WTC11 (cell line): ENCODE data around the gene ZNF710. TPM values are rescaled to one million over a fixed set of nuclear protein-coding genes. Genes with fewer than 3 reads are reported as not detected.

Experiments used
- ATAC-seq: fragments of 200-7000 bp; cut with Tn5 transposase; 2 replicates; pipeline ENCODE4 v1.10.0; 2021; ENCODE audit warnings: mild to moderate bottlenecking, moderate library complexity
- CTCF ChIA-PET: fragments of 300-600 bp; sonication (Branson Sonifier 250); formaldehyde crosslinking; loops from one replicate; lab custom pipeline; 2021; ENCODE audit warnings: antibody characterized with exemption; lab: Charles Lee
- POLR2A ChIA-PET: fragments of 350-600 bp; sonication (Branson Sonifier 250); formaldehyde crosslinking; loops from one replicate; lab custom pipeline; 2021; ENCODE audit warnings: antibody characterized with exemption; lab: Charles Lee
- DNase-seq: peaks from one replicate; pipeline ENCODE4 v3.0.0; 2021; ENCODE audit warnings: low spot score
- H3K27ac Mint-ChIP-seq: 2 replicates; pipeline ENCODE4 v1.8.0; 2021; ENCODE audit warnings: mixed read lengths
- H3K27me3 Mint-ChIP-seq: 2 replicates; pipeline ENCODE4 v1.8.0; 2021; ENCODE audit warnings: low read depth, mild to moderate bottlenecking, moderate library complexity, mixed read lengths
- H3K36me3 Mint-ChIP-seq: 2 replicates; pipeline ENCODE4 v1.8.0; 2021; ENCODE audit warnings: mixed read lengths
- H3K4me1 Mint-ChIP-seq: 2 replicates; pipeline ENCODE4 v1.8.0; 2022; ENCODE audit warnings: mixed read lengths
- H3K4me3 Mint-ChIP-seq: 2 replicates; pipeline ENCODE4 v1.8.0; 2021; ENCODE audit warnings: mild to moderate bottlenecking, moderate library complexity, mixed read lengths
- H3K9me3 Mint-ChIP-seq: 2 replicates; pipeline ENCODE4 v1.8.0; 2021; ENCODE audit warnings: mixed read lengths
- ATF1 ChIP-seq: sonication (generic); formaldehyde crosslinking; IDR thresholded peaks from 2 replicates; pipeline ENCODE4 v1.8.1; 2023; ENCODE audit warnings: mild to moderate bottlenecking, moderate library complexity, missing genetic modification reagents
- ATF2 ChIP-seq: sonication (generic); formaldehyde crosslinking; IDR thresholded peaks from 2 replicates; pipeline ENCODE4 v1.8.1; 2022; ENCODE audit warnings: low read depth, missing genetic modification reagents, borderline replicate concordance
- CREM ChIP-seq: sonication (generic); formaldehyde crosslinking; IDR thresholded peaks from 2 replicates; pipeline ENCODE4 v1.8.1; 2022; ENCODE audit warnings: mild to moderate bottlenecking, missing genetic modification reagents, moderate library complexity
- ERG ChIP-seq: fragments of 250-450 bp; sonication (Bioruptor Pico); IDR thresholded peaks from 2 replicates; pipeline ENCODE4 v1.8.0; 2021; ENCODE audit warnings: mild to moderate bottlenecking
- HMGXB4 ChIP-seq: sonication (generic); formaldehyde crosslinking; IDR thresholded peaks from 2 replicates; pipeline ENCODE4 v1.8.1; 2023; ENCODE audit warnings: mild to moderate bottlenecking, moderate library complexity, missing genetic modification reagents
- IRF1 ChIP-seq: sonication (generic); formaldehyde crosslinking; IDR thresholded peaks from 2 replicates; pipeline ENCODE4 v1.8.0; 2023; ENCODE audit warnings: missing genetic modification reagents
- KAT7 ChIP-seq: sonication (generic); formaldehyde crosslinking; IDR thresholded peaks from 2 replicates; pipeline ENCODE4 v1.8.1; 2023; ENCODE audit warnings: missing genetic modification reagents, mild to moderate bottlenecking, borderline replicate concordance
- MLX ChIP-seq: sonication (generic); formaldehyde crosslinking; IDR thresholded peaks from 2 replicates; pipeline ENCODE4 v1.8.1; 2023; ENCODE audit warnings: mild to moderate bottlenecking, missing genetic modification reagents, moderate library complexity
- NFE2L1 ChIP-seq: sonication (generic); formaldehyde crosslinking; IDR thresholded peaks from 2 replicates; pipeline ENCODE4 v1.8.1; 2023; ENCODE audit warnings: missing genetic modification reagents
- NR1H2 ChIP-seq: sonication (generic); formaldehyde crosslinking; IDR thresholded peaks from 2 replicates; pipeline ENCODE4 v1.9.0; 2021; ENCODE audit warnings: mild to moderate bottlenecking, moderate library complexity, missing genetic modification reagents
- PREB ChIP-seq: sonication (generic); formaldehyde crosslinking; IDR thresholded peaks from 2 replicates; pipeline ENCODE4 v1.8.1; 2022; ENCODE audit warnings: mild to moderate bottlenecking, missing genetic modification reagents, moderate library complexity, borderline replicate concordance
- RELA ChIP-seq: sonication (generic); formaldehyde crosslinking; IDR thresholded peaks from 2 replicates; pipeline ENCODE4 v1.8.1; 2022; ENCODE audit warnings: missing genetic modification reagents, mild to moderate bottlenecking, borderline replicate concordance
- SMAD4 ChIP-seq: sonication (generic); formaldehyde crosslinking; IDR thresholded peaks from 2 replicates; pipeline ENCODE4 v1.8.0; 2022; ENCODE audit warnings: mild to moderate bottlenecking, missing genetic modification reagents
- SOX15 ChIP-seq: fragments of 250-450 bp; sonication (Bioruptor Pico); IDR thresholded peaks from 2 replicates; pipeline ENCODE4 v1.9.0; 2021; ENCODE audit warnings: mild to moderate bottlenecking
- STAT6 ChIP-seq: sonication (generic); formaldehyde crosslinking; conservative IDR thresholded peaks from 2 replicates; pipeline ENCODE4 v1.8.1; 2023; ENCODE audit warnings: mild to moderate bottlenecking, low read depth, missing genetic modification reagents, moderate library complexity
- TCF7 ChIP-seq: sonication (generic); formaldehyde crosslinking; IDR thresholded peaks from 2 replicates; pipeline ENCODE4 v1.8.0; 2022; ENCODE audit warnings: mild to moderate bottlenecking, low read depth, missing genetic modification reagents, moderate library complexity
- TEAD4 ChIP-seq: sonication (generic); formaldehyde crosslinking; IDR thresholded peaks from 2 replicates; pipeline ENCODE4 v1.8.0; 2022; ENCODE audit warnings: mild to moderate bottlenecking, missing genetic modification reagents
- ZNF232 ChIP-seq: sonication (generic); formaldehyde crosslinking; IDR thresholded peaks from 2 replicates; pipeline ENCODE4 v1.8.0; 2022; ENCODE audit warnings: mild to moderate bottlenecking, missing genetic modification reagents
- total RNA-seq: library from RNA; stranded (reverse); gene quantifications from 3 replicates; pipeline ENCODE4 v1.2.3, GENCODE V29; 2021

Gene ZNF710
- total RNA-seq, 1 experiment from 2014 or later: 25.9 TPM

- no peak for TF ChIP-seq RELA
- Mint-ChIP-seq H3K27me3 (peaks cover 68% of the 10 kb centered on the region), H3K36me3 (peaks cover 6% of the 10 kb centered on the region), H3K9me3 (peaks cover 8% of the 10 kb centered on the region), H3K27ac (no peak overlapping the region), H3K4me1 (peaks cover 25% of the 10 kb centered on the region), H3K4me3 (no peak overlapping the region)
- DNase-seq (no peak), ATAC-seq (no peak)
- CTCF ChIA-PET: no interaction called here
- POLR2A ChIA-PET: interaction anchor here (0.7 kb wide), 2 partner anchors 34 to 263 kb away, joined by 5 to 9 read pairs; no protein-coding TSS in a partner anchor
Observed at GRCh38 chr15:89978914-89979313, 22.2 kb upstream of the ZNF710 start.

GRCh38 chr15:89980896-89981295, 20.2 kb upstream of the ZNF710 start:
- ChIA-PET POLR2A (interaction anchor here (0.7 kb wide), 1 partner anchor 237 kb away, joined by 3 read pairs; no protein-coding TSS in a partner anchor), CTCF (interaction anchor here (1.4 kb wide), 1 partner anchor 9 kb away, joined by 4 read pairs; no protein-coding TSS in a partner anchor)
- Mint-ChIP-seq H3K9me3 (peaks cover 15% of the 10 kb centered on the region), H3K36me3 (peaks cover 12% of the 10 kb centered on the region), H3K4me1 (peaks cover 28% of the 10 kb centered on the region), H3K27me3 (peaks cover 80% of the 10 kb centered on the region), H3K27ac (no peak overlapping the region), H3K4me3 (no peak overlapping the region)
- DNase-seq (no peak), ATAC-seq (no peak)
- TF ChIP-seq NFE2L1 (CRISPR knock-in tag) (no peak), HMGXB4 (no peak), ATF2 (CRISPR knock-in tag) (no peak), ERG (no peak), CREM (CRISPR knock-in tag) (no peak), SOX15 (CRISPR knock-in tag) (no peak), STAT6 (CRISPR knock-in tag) (no peak), ZNF232 (CRISPR knock-in tag) (no peak), IRF1 (CRISPR knock-in tag) (no peak), TEAD4 (CRISPR knock-in tag) (no peak), MLX (CRISPR knock-in tag) (no peak), KAT7 (CRISPR knock-in tag) (no peak), TCF7 (CRISPR knock-in tag) (no peak), NR1H2 (CRISPR knock-in tag) (no peak), ATF1 (CRISPR knock-in tag) (no peak), SMAD4 (CRISPR knock-in tag) (no peak), PREB (no peak)
